GM20431 (cell line): ENCODE results near the gene CCL17.
"Not testable (repeated sequence)": the region's sequence is repeated elsewhere in the genome, so short reads cannot be mapped to it uniquely, and the experiment has no call there.

Source experiments
- in situ Hi-C: fragments of 300-500 bp; cut with MseI, MboI; formaldehyde crosslinking; loops from one replicate; pipeline ENCODE4 v1.15.0; 2020; ENCODE audit warnings: low sequenced_read_pairs; ENCODE audit not compliant: unreplicated experiment

The CCL17 gene

DNA sequence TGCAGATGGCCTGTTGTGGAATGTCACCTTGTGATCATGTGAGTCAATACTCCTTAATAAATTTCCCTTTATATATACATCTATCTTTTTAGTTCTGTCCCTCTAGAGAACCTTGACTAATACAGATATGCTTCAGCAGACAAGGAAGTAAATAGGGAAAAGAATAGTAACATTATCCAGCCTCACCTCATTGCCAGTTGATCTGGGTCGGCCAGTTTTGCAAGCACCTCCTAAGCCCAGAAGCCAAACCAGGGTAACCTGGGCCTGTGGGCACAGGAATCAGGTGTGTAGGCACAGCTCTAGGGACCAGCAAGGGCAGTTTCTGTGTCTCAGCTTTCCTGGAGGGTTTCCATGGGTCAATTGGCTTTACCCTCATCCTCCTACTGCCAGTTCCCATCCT lies 11.9 kb upstream of the CCL17 start:
- in situ Hi-C loops, result no loop called here

DNA sequence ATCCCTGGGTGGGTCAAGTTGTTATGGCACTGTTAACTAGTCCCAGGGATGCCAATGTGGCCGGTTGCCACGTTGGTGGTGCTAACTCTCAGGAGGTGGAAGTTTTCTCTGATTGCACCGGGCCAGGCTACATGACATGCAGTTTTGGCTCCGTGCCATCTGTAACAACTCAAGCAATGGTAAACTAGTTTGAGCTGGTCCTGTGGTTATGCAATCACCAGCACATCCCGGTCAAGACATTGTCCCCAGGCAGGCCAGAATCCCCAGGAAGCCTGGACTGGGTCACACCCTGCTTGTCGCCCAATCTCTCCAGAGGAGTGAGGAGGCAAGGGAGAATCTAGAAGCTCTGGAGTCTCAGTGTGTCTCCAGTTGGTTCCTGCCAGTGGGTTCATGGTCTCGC lies 10.1 kb upstream of the CCL17 start:
- in situ Hi-C loops, result no loop called here

GRCh38 chr16:57395026-57395425 lies 9.5 kb upstream of the CCL17 start:
- in situ Hi-C loops, result no loop called here

DNA sequence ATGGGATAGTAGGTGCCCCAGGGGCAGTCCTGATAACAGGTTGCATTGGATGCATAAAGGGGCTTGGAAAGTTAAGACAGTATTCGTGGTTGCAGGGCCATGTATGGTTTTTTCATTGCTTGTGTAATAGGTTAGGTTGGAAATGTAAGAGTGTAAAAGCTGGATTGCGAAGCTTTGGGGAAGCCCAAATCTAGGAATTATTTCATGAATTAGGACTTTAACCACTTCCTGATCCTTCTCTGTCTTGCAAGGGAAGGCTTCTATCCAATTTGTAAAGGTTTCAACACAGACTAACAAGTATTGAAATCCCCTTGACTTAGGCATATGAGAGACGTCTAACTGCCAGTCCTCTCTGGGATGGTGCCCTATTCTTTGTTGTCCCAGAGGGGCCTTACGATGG lies 7.8 kb upstream of the CCL17 start:
- in situ Hi-C loops, result no loop called here

- in situ Hi-C loops, result not testable (repeated sequence)
Observed at GRCh38 chr16:57397493-57397892, 7.1 kb upstream of the CCL17 start.

GRCh38 chr16:57401943-57402640 lies 2.5 kb upstream of the CCL17 start:
- in situ Hi-C loops, result loop anchor here (25.0 kb wide), 1 partner anchor 315 kb away; the partner anchor contains the start of gene CPNE2

DNA sequence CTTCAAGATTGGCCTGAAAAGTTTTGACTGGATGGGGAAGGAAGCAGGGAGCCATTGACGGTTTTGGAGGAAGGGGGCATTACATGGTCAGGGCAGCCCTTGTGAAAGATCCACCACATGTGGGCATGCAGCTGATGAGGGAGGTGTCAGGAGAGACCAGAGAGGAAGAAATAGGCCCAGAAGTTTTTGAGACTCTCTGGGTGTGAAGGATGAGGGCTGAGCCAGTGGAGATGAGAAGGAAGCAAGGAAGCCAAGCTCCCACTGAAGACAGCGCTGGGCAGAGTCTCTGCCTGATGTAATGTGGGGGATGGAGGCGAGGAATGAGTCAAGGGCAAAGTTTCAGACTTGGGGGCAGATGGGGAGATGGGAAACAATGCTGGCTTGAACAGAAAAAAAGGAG lies 530 bp downstream of the CCL17 start:
- in situ Hi-C loops, result loop anchor here (25.0 kb wide), 1 partner anchor 318 kb away; the partner anchor contains the start of gene CPNE2

- in situ Hi-C loops, result loop anchor here (25.0 kb wide), 1 partner anchor 320 kb away; the partner anchor contains the start of gene CPNE2
Observed at GRCh38 chr16:57406881-57407280, 2.3 kb downstream of the CCL17 start.

GRCh38 chr16:57407521-57408353 lies 3.2 kb downstream of the CCL17 start:
- in situ Hi-C loops, result loop anchor here (25.0 kb wide), 1 partner anchor 320 kb away; the partner anchor contains the start of gene CPNE2

DNA sequence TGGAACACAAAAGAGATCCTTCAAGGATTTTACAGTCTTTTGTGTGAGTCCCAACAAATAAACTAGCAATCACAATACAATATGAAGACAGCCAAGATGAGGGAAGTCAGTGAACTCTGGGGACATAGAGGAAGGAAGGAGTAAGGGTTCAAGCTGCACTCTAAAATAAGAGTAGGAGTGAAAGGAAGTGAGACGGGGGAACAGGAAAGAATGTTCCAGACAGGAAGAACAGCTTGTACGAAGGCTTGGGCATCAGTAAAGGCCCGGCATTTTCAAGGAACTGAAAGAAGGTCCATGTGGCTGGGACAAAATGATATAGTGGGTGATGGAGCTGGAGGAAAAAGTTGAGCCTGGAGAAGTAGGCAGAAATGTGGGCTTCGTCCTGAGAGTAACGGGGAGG lies 4.5 kb downstream of the CCL17 start:
- in situ Hi-C loops, result loop anchor here (25.0 kb wide), 1 partner anchor 322 kb away; the partner anchor contains the start of gene CPNE2

DNA sequence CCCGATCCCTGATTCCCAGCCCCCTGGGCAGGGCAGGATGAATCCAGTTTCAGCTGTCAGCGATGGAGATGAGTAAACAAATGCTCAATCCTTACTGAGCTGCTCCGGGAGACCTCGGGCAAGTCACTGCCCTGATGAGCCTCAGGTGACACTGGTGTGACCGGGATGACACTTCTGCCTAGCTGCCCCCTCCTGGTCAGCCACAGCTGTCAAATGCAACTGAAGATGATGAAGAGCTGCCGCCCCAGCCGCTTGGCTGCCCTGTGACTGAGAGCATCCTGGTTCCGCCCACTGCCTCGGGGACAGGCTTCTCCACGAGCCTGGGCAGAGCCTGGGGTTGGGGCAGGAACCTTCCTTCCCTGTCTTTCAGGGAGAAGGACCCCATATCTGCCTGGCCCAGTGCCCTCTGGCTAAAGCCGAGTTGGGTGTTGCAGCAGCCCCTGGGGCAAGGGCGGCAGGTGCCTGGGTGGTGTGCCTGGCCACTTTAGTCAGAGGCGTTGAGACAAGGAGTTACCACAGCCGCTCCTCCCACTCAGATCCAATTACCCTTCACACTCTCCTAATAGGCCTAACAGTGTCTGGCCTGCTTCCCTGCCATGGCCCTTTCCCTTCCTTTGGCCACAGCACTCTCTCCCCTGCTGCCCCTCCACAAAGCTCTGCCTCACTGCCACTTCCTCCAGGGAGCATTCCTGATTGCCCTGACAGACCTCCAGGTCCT lies 5.5 kb downstream of the CCL17 start:
- in situ Hi-C loops, result loop anchor here (10.0 to 25.0 kb wide), 2 partner anchors 105 to 323 kb away; partner anchors contain the start of gene CPNE2

DNA sequence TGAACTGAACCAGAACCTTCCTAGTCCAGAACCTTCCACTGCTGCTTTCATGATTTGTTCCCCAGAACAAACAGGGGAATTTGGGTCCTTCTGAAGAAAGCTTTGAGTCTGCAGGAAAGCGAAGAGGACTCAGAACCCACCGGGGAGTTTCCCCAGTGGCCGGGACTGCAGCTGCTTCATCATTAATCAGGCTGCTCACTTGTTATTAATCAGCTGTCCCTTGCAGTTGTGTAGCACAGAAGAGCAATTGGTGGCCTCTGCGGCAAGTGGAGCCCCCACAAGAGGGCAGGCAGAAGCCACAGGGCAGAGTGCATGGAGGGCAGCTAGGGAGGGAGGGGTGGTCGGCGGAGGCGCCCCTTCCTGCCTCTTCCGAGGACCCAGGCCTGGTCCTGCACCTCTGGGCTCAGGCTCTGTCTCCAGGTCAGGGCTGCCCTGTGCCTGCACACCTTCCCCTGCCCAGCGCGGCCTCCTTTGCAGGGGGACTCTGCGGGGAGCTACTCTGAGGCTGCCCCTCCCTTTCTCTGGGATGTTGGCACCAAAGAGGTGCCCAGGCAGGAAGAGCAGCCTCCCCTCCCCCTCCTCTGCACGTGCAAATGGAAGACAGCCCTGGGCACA lies 6.9 kb downstream of the CCL17 start:
- in situ Hi-C loops, result loop anchor here (10.0 to 25.0 kb wide), 2 partner anchors 107 to 324 kb away; partner anchors contain the start of gene CPNE2

DNA sequence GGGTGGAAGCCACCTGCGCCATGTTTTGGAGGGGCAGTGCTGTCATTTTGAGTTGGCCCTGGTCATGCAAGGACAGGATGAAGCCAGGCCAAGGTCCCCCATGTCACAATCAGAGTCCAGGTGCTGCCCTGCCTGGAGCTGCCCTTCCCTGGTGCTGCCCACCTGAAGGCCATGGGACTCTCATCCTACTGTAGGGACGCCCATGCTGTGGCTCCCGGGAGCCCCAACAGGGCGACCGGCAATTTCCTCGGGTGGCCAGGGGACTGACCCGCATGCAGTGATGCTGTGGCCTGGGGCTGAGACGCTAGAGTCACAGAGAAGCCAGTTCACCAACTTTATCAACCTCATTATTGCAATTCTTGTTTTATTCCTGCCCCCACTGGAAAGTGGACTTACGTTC lies 8.0 kb downstream of the CCL17 start:
- in situ Hi-C loops, result loop anchor here (10.0 to 25.0 kb wide), 2 partner anchors 108 to 325 kb away; partner anchors contain the start of gene CPNE2

GRCh38 chr16:57413301-57413730 lies 8.7 kb downstream of the CCL17 start:
- in situ Hi-C loops, result loop anchor here (10.0 to 25.0 kb wide), 2 partner anchors 109 to 326 kb away; partner anchors contain the start of gene CPNE2

- in situ Hi-C loops, result loop anchor here (10.0 to 25.0 kb wide), 2 partner anchors 109 to 326 kb away; partner anchors contain the start of gene CPNE2
Observed at GRCh38 chr16:57413733-57414132, 9.2 kb downstream of the CCL17 start.

DNA sequence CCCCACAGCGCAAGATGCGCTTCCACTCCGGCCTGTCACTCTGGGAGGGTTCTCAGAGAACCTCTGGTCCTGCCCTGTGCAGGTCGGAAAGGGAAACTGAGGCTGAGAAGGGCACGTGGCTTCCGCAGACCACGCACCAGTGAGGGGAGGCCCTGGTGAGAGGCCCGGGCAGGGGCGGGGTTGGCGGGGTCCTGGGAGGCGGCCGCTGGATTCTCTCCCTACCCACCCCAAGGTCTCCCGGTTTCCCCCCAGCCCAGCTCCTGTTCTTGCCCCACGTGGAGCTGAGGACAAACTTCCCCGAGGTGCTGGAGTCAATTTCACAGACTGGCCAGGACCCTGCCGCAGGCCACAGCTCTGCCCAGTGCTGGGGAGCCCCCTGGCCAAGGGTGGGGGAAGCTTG lies 11.5 kb downstream of the CCL17 start:
- in situ Hi-C loops, result loop anchor here (10.0 to 25.0 kb wide), 2 partner anchors 111 to 329 kb away; partner anchors contain the start of gene CPNE2

GRCh38 chr16:57419506-57419905 lies 14.9 kb downstream of the CCL17 start:
- in situ Hi-C loops, result loop anchor here (10.0 to 25.0 kb wide), 2 partner anchors 115 to 332 kb away; partner anchors contain the start of gene CPNE2

- in situ Hi-C loops, result loop anchor here (25.0 kb wide), 1 partner anchor 335 kb away; the partner anchor contains the start of gene CPNE2
Observed at GRCh38 chr16:57422026-57422944, 17.7 kb downstream of the CCL17 start.
